Esophagus muscularis mucosa (tissue), 4 donors: ENCODE measurements around the gene B4GALT5. TPM values are rescaled to one million over a fixed set of nuclear protein-coding genes. Genes with fewer than 3 reads are reported as not detected.

Source experiments
- DNase-seq: peaks from one replicate; pipeline ENCODE4 v3.0.0-alpha.2; 2017; ENCODE audit errors: extremely low spot score
- H3K27ac ChIP-seq, 4 donors: fragments of 200-600 bp; sonication (generic); replicated peaks in 1 of 4; 1 replicate in 3 of 4; 2 replicates in 1 of 4; pipeline ENCODE4 v1.5.1; 2016 to 2019; ENCODE audit warnings: mild to moderate bottlenecking in 1 of 4
- H3K27me3 ChIP-seq, 4 donors: fragments of 200-600 bp; sonication (generic); one replicate each; pipeline versions ENCODE4 v1.5.1 to v1.6.0; 2016 to 2019
- H3K36me3 ChIP-seq, 4 donors: fragments of 200-600 bp; sonication (generic); one replicate each; pipeline ENCODE4 v1.5.1; 2016 to 2019
- H3K4me1 ChIP-seq, 4 donors: fragments of 200-600 bp; sonication (generic); one replicate each; pipeline ENCODE4 v1.5.1; 2016 to 2019
- H3K4me3 ChIP-seq, 4 donors: fragments of 200-600 bp; sonication (generic); 1 replicate in 2 of 4; 2 replicates in 2 of 4; pipeline ENCODE4 v1.5.1; 2016 to 2019; ENCODE audit warnings: mild to moderate bottlenecking in 4 of 4, moderate library complexity in 1 of 4
- H3K9me3 ChIP-seq, 4 donors: fragments of 200-600 bp; sonication (generic); 1 replicate in 3 of 4; 2 replicates in 1 of 4; pipeline ENCODE4 v1.5.1; 2016 to 2019
- EP300 ChIP-seq: sonication (generic); formaldehyde crosslinking; IDR thresholded peaks from one replicate; pipeline ENCODE4 v1.6.1; 2017; ENCODE audit warnings: antibody characterized with exemption
- POLR2A ChIP-seq: fragments of 450-650 bp; IDR thresholded peaks from one replicate; pipeline ENCODE4 v1.6.1; 2017; ENCODE audit warnings: antibody characterized with exemption, moderate library complexity, mild to moderate bottlenecking, low read depth
- POLR2AphosphoS5 ChIP-seq, 2 donors: sonication (generic); formaldehyde crosslinking; IDR thresholded peaks; one replicate each; pipeline ENCODE4 v1.6.1; 2017; ENCODE audit warnings: antibody characterized with exemption in 2 of 2
- WGBS: methylation state at CpG from one replicate; pipeline ENCODE4 v1.1.5; 2018; 5-methylcytosine and 5-hydroxymethylcytosine counted together
- intact Hi-C: fragments of 100-400 bp; cut with DNase I; formaldehyde crosslinking; loops from one replicate; pipeline ENCODE4 v1.15.1; 2023
- total RNA-seq, 4 donors: library from RNA; depleted of rRNA; stranded (reverse); fragments of >200 nt; gene quantifications; one replicate each; pipeline versions ENCODE4 v1.1.0 to v1.2.1, GENCODE V29; 2016
- TF ChIP-seq, protein P1 (sequence below), 3 experiments: fragments of 200-600 bp in 2 of 3; fragments of 450-650 bp in 1 of 3; sonication (generic) in 2 of 3; IDR thresholded peaks; one replicate each; pipeline ENCODE4 v1.5.1; 2017 to 2019; ENCODE audit warnings: antibody characterized with exemption in 3 of 3, mild to moderate bottlenecking in 2 of 3, moderate library complexity in 1 of 3

B4GALT5 gene
- total RNA-seq, 4 donors from 2014 or later: 23.3 to 51.2 (median 37.1) TPM

DNA sequence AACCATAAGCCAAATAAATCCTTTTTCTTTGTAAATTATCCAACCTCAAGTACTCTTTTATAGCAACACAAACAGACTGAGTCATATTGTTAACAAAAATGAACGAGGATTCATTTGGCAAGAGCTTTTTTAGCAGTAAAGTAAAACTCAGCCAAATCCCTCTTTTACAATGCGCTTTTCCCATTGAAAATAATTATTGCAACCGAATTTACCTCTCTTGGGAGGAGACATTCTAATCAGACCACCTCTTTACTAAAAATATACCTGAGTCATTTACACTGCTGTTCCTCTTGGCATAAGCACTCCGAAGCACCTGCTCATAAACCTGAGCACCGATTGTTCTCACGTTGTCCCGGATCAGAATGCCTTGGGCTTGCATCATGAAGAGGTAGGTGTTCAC, 57.4 kb downstream of the B4GALT5 start:
- H3K27me3 ChIP-seq: no peaks in the 10 kb centered on the region
- peaks cover 15 to 51% (median 45%) of the 10 kb centered on the region in 4 donors for H3K36me3 ChIP-seq
- TF ChIP-seq POLR2AphosphoS5 (IDR thresholded peaks at IDR 0.05) (no peak), EP300 (no peak), POLR2A (no peak)
- TF ChIP-seq, protein P1, sequence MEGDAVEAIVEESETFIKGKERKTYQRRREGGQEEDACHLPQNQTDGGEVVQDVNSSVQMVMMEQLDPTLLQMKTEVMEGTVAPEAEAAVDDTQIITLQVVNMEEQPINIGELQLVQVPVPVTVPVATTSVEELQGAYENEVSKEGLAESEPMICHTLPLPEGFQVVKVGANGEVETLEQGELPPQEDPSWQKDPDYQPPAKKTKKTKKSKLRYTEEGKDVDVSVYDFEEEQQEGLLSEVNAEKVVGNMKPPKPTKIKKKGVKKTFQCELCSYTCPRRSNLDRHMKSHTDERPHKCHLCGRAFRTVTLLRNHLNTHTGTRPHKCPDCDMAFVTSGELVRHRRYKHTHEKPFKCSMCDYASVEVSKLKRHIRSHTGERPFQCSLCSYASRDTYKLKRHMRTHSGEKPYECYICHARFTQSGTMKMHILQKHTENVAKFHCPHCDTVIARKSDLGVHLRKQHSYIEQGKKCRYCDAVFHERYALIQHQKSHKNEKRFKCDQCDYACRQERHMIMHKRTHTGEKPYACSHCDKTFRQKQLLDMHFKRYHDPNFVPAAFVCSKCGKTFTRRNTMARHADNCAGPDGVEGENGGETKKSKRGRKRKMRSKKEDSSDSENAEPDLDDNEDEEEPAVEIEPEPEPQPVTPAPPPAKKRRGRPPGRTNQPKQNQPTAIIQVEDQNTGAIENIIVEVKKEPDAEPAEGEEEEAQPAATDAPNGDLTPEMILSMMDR (IDR thresholded peaks at IDR 0.05): no peak
- H3K9me3 ChIP-seq: no peaks in the 10 kb centered on the region
- no peak overlapping the region for H3K27ac ChIP-seq
- peaks cover 28 to 45% (median 35%) of the 10 kb centered on the region in 4 donors for H3K4me1 ChIP-seq
- intact Hi-C loops: no loop called here
- no peak for DNase-seq
- WGBS: 88% methylated on average over 7 of the region's 7 CpGs
- H3K4me3 ChIP-seq: no peak overlapping the region

- DNase-seq: no peak
- no peak overlapping the region for H3K27ac ChIP-seq
- WGBS: 84% methylated on average over 8 of the region's 8 CpGs
- peaks cover 15 to 61% (median 48%) of the 10 kb centered on the region in 4 donors for H3K36me3 ChIP-seq
- no peak overlapping the region for H3K4me3 ChIP-seq
- H3K4me1 ChIP-seq: peaks cover 17 to 27% (median 20%) of the 10 kb centered on the region in 4 donors
- TF ChIP-seq POLR2AphosphoS5 (IDR thresholded peaks at IDR 0.05) (no peak), EP300 (no peak)
- no peaks in the 10 kb centered on the region for H3K27me3 ChIP-seq
- intact Hi-C loops: no loop called here
- H3K9me3 ChIP-seq: no peaks in the 10 kb centered on the region
These were observed 59.7 kb downstream of the B4GALT5 start for GRCh38 chr20:49653925-49654434.

GRCh38 chr20:49649672-49650071, 64.0 kb downstream of the B4GALT5 start:
- H3K4me3 ChIP-seq: no peak overlapping the region
- H3K9me3 ChIP-seq: no peaks in the 10 kb centered on the region
- no peaks in the 10 kb centered on the region for H3K4me1 ChIP-seq
- H3K27me3 ChIP-seq: no peaks in the 10 kb centered on the region
- WGBS: 78% methylated on average over 3 of the region's 3 CpGs
- peaks cover 27 to 88% (median 61%) of the 10 kb centered on the region in 4 donors for H3K36me3 ChIP-seq
- intact Hi-C loops: no loop called here
- no peak for TF ChIP-seq POLR2AphosphoS5 (IDR thresholded peaks at IDR 0.05)
- TF ChIP-seq, protein P1 (IDR thresholded peaks at IDR 0.05): no peak
- TF ChIP-seq POLR2A: no peak
- no peak for TF ChIP-seq EP300
- DNase-seq: no peak
- H3K27ac ChIP-seq: no peak overlapping the region

DNA sequence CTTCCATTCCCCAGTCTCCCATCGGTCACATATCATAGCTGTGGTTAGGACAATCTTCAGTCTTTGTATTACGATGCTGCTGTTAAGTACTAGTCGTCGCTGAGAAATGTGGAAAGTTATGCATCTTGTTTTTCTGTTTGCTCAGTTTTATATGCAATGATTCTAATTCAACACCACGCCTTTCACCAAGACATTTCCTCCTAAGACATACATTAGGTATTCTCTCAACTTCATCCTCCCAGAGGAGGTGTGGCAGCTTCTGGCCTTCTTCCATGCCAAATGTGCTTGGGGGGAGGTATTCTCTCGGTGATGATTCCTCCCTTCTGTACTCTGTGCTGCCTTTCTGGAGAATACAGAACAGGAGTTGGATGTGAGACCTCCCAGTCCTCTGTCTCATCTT, 66.1 kb downstream of the B4GALT5 start:
- H3K9me3 ChIP-seq: no peaks in the 10 kb centered on the region
- intact Hi-C loops: no loop called here
- no peak for DNase-seq
- H3K27ac ChIP-seq: no peak overlapping the region
- no peaks in the 10 kb centered on the region for H3K27me3 ChIP-seq
- TF ChIP-seq, protein P1 (IDR thresholded peaks at IDR 0.05): no peak
- no peak for TF ChIP-seq EP300
- TF ChIP-seq POLR2AphosphoS5 (IDR thresholded peaks at IDR 0.05): no peak
- no peak for TF ChIP-seq POLR2A
- H3K4me3 ChIP-seq: no peak overlapping the region
- H3K36me3 ChIP-seq: peaks cover 23 to 88% (median 55%) of the 10 kb centered on the region in 4 donors
- whole genome bisulfite sequencing: 95% methylated on average over 6 of the region's 6 CpGs
- H3K4me1 ChIP-seq: no peaks in the 10 kb centered on the region

DNA sequence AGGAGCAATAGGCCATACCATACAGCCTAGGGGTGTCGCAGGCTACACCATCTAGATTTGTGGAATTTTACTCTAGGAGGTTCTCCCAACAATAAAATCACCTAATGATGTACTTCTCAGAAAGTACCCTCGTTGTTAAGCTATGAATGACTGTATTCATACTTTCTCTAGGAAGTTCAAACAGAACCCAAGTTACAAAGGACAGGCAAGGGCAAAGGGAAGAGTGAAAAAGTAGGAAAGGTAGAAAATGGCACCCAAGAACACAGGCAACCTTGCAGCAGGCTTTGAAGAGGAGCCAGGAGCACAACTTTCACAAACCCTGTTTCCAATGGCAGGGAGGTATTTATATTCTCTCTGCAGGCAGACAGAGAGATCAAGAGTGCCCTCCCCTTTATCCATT, 67.2 kb downstream of the B4GALT5 start:
- 91% methylated on average over 2 of the region's 2 CpGs for WGBS
- no peak for DNase-seq
- no peaks in the 10 kb centered on the region for H3K4me1 ChIP-seq
- TF ChIP-seq, protein P1 (IDR thresholded peaks at IDR 0.05): no peak
- no peak for TF ChIP-seq EP300
- no peaks in the 10 kb centered on the region for H3K27me3 ChIP-seq
- intact Hi-C loops: no loop called here
- H3K4me3 ChIP-seq: no peak overlapping the region
- H3K9me3 ChIP-seq: no peaks in the 10 kb centered on the region
- H3K27ac ChIP-seq: no peak overlapping the region
- H3K36me3 ChIP-seq: peaks cover 29 to 88% (median 58%) of the 10 kb centered on the region in 4 donors
